Effector CD4-positive, alpha-beta T cell (primary cell): ENCODE results near the gene SNAPC3.
"Not testable (repeated sequence)": the region's sequence is repeated elsewhere in the genome, so short reads cannot be mapped to it uniquely, and the experiment has no call there.

ENCODE experiments used
- DNase-seq: peaks from one replicate; pipeline ENCODE4 v3.0.0-alpha.2; 2020

The SNAPC3 gene

GRCh38 chr9:15423231-15423985 is 732 bp downstream of the SNAPC3 start:
- no peak for DNase-seq

- DNase-seq, result no peak
These were observed 3.3 kb downstream of the SNAPC3 start for GRCh38 chr9:15426019-15426418.

DNA sequence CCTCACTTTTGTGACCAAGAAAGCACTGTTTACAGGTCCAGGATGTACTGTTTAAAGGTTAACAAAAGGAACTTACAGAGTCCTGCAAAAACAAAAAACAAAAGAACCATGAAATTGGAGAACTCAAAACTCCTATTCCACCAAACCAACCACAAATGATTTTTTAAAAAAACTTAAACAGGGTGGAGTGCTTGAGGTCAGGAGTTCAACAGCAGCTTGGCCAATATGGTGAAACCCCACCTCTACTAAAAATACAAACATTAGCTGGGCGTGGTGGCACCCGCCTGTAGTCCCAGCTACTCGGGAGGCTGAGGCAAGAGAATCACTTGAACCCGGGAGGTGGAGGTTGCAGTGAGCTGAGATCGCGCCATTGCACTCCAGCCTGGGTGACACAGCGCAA is 5.0 kb downstream of the SNAPC3 start:
- DNase-seq, result not testable (repeated sequence)

DNA sequence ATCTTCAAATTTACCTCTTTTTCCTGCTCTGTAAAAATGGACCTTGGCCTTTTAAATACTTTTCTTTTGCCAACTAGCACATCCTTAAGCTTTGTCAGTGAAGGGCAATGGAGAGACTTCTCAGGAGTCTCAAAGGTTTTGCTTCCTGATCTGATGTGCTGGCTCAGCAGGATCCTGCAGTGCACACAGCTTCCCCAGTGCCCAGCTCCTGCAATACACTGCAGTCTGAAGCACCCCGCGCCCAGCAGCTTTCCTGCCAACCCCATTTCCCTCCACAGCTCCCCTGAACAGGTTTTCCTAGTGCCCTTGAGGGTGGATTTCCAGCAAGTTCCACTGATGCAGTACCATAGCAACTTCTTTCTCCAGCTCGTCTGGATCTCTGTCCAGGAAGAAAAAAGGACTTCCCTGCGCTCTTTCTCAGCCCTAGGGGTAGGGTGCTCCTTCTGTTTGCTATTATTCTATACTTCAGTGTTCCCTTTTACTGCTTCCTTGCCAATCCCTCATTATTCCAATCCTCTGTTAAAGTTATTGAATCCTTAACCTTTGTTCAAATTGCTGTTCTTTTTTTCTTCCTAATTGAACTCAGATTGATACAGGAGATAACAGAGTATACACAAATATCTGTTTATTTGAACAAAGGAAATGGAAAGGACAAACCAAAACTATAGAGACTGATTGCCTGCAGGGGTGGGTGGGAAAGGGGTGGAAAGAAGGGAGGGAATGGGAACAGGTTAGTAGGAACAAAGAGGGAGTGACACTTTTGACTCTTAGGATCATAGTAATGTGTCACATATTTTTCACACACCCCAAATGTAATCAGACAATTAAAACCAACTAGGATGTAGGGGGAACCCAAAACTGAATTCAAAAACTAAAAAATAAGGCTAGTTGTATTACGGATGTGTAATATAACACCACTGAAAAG is 8.5 kb downstream of the SNAPC3 start:
- no peak for DNase-seq

GRCh38 chr9:15433191-15433590 is 10.5 kb downstream of the SNAPC3 start:
- no peak for DNase-seq

DNA sequence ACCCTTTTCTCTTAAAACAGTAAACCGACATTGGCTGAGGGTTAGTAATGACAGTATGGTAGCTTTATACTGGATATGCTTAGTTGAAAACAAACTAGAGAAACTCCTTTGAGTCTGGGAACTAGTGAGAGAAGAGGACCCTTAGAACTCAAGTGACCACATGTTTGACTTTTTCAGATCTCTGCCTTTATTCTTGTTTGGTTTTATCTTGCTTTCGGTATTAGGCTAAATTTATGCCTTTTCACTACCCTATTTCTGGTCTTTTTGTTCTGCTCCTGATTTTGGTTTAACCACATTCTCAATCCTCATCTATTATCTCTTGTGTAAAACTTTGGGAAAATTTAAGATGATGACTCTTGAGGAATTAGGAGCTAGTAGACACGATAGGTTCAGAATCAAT is 11.0 kb downstream of the SNAPC3 start:
- no peak for DNase-seq

DNA sequence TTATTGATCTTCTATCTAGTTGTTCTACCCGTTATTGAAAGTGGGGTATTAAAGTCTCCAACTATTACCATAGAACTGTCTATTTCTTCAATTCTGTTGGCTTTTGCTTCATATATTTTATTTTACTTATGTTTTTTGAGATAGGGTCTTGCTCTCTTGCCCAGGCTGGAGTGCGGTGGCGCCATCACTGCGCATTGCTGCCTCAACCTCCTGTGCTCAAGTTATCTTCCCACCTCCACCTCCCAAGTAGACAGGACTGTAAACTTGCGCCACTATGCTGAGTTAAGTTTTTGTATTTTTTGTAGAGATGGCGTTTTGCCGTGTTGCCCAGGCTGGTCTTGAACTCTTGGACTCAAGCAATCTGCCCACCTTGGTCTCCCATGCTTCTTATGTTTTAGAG is 16.2 kb downstream of the SNAPC3 start:
- DNase-seq, result no peak

GRCh38 chr9:15441841-15442240 is 19.2 kb downstream of the SNAPC3 start:
- DNase-seq, result not testable (repeated sequence)

DNA sequence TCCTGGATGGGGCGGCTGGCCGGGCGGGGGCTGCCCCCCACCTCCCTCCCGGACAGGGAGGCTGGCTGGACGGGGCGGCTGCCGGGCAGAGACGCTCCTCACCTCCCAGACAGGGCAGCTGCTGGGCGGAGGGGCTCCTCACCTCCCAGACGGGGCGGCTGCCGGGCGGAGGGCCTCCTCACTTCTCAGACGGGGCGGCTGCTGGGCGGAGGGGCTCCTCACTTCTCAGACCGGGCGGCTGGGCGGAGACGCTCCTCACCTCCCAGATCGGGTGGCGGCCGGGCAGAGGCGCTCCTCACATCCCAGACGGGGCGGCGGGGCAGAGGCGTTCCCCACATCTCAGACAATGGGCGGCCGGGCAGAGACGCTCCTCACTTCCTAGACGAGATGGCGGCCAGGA is 19.6 kb downstream of the SNAPC3 start:
- not testable (repeated sequence) for DNase-seq

DNA sequence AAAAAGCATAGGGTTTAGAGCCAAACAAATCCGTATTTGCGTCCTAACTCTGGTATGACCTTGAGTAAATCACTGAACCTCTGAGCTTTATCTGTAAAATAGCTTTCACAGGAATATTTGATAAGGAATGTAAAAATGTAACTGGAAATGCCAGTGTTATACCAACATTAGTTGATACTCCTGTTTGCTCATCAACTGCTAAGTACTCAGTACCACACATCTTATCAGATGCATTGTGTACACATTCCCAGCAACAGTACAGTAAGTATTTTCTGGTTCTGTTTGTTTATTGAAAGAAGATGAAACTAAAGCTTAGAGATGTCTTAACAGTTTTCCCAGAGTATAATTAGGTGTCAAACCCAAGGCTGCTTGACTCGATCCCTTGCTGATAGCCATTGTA is 21.5 kb downstream of the SNAPC3 start:
- DNase-seq, result no peak

- no peak for DNase-seq
These were observed 31.3 kb downstream of the SNAPC3 start for GRCh38 chr9:15453956-15454355.

- DNase-seq, result no peak
These were observed 38.4 kb downstream of the SNAPC3 start for GRCh38 chr9:15461056-15461455.

GRCh38 chr9:15461601-15462000 is 38.9 kb downstream of the SNAPC3 start:
- no peak for DNase-seq

GRCh38 chr9:15468145-15468544 is 45.5 kb downstream of the SNAPC3 start:
- DNase-seq, result no peak

- DNase-seq, result no peak
These were observed 46.7 kb downstream of the SNAPC3 start for GRCh38 chr9:15469406-15469805.

GRCh38 chr9:15469862-15470261 is 47.2 kb downstream of the SNAPC3 start:
- no peak for DNase-seq

GRCh38 chr9:15475923-15476536 is 53.4 kb downstream of the SNAPC3 start:
- no peak for DNase-seq

DNA sequence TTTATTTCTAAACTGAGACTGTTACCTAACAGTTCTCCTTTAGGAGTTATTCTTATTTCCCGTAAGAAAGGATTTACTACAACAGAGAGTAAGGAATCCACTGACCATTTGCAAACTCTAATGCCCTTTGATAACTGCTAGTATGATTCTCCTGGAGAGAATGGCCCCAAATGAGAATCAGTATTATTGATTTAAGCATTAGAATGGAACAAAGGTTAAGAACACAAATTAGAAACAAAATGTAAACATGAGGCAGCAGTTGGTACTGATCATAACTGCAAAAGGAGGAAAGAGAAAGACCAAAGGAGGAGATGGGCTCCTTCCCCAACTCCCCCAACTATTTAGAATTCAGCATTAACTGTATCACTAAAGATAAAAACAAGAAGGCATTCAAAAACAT is 57.4 kb downstream of the SNAPC3 start:
- DNase-seq, result no peak

DNA sequence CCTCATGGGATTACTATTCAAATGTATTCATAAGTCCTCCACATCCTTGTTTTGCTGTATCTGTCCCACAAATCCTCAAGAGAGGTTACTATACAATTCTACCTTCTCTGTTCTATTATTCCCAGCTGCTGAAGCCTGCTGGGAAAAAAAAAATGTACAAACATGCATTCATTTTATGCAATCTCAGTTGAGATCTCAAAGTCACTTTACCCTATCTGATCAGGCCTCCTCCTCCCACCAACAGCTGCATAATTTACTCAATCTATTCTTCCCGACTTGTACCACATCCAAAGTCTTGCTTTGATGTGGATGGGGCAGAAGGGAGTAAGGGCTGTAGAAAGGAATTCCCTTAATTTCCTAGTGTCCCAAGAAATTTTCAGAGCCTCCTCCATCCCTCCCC is 59.5 kb downstream of the SNAPC3 start:
- no peak for DNase-seq

DNA sequence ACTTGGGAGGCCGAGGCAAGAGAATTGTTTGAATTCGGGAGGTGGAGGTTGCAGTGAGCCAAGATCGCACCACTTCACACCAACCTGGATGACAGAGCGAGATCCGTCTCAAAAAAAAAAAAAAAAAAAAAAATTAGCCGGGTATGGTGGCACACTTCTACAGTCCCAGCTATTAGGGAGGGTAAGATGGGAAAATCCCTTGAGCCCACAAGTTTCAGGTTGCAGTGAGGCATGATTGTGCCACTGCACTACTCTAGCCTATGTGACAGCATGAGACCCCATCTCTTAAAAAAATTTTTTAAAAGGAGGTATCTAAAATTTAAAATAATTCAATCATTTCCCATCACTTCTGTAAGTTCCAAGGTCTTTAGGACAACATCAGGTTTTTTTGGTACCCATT is 62.1 kb downstream of the SNAPC3 start:
- DNase-seq, result no peak

- no peak for DNase-seq
These were observed 63.4 kb downstream of the SNAPC3 start for GRCh38 chr9:15485836-15486666.

DNA sequence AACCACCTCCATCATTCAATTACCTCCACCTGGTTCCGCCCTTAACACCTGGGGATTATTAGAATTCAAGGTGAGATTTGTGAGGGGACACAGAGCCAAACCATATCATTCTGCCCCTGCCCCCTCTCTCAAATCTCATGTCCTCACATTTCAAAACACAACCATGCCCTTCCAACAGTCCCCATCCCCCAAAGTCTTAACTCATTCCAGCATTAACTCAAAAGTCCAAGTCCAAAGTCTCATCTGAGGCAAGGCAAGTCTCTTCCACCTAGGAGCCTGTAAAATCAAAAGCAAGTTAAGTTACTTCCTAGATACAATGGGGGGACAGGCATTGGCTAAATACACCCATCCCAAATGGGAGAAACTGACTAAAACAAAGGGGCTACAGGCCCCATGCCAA is 69.3 kb downstream of the SNAPC3 start:
- DNase-seq, result no peak
